ENCODE results near the gene SYF2. TPM values are rescaled to one million over a fixed set of nuclear protein-coding genes. Genes with fewer than 3 reads are reported as not detected.
A peak's percentile ranks its signal among the peaks of the same experiment; 100 is the strongest.
"Not testable (repeated sequence)": the region's sequence is repeated elsewhere in the genome, so short reads cannot be mapped to it uniquely, and the experiment has no call there.

SYF2 gene
- total and polyA plus RNA-seq, 4 donors, result 29.7 to 99.4 (median 67.5) TPM

GRCh38 chr1:25268143-25268760, 36.0 kb upstream of the SYF2 start:
- not testable (repeated sequence) for DNase-seq; H3K9me3 ChIP-seq (ENCODE audit: control insufficient read depth in 4 of 4, insufficient read depth in 3 of 4, low read length in 3 of 4); H3K36me3 ChIP-seq (ENCODE audit: control insufficient read depth in 4 of 4, insufficient read depth in 4 of 4, low read length in 4 of 4); H3K4me1 ChIP-seq (ENCODE audit: control insufficient read depth in 5 of 5, insufficient read depth in 5 of 5, low read length in 5 of 5); ATAC-seq (ENCODE audit: insufficient read depth, low FRiP score); H3K4me3 ChIP-seq; H3K27me3 ChIP-seq (ENCODE audit: control insufficient read depth in 3 of 3, insufficient read depth in 3 of 3, low read length in 2 of 3)
- Histone ChIP-seq H3K9ac (ENCODE audit: insufficient read depth in 1 of 2, low read length in 2 of 2) (peak overlapping the region in 1 of 2 donors; percentile 74), H3K27ac (ENCODE audit: low read depth in 1 of 2, low read length in 1 of 2) (peak overlapping the region; percentile 40 to 76)
- WGBS, 2 donors, result 26 to 36% methylated on average over 14 of the region's 14 CpGs

- not testable (repeated sequence) for H3K27me3 ChIP-seq (ENCODE audit: control insufficient read depth in 3 of 3, insufficient read depth in 3 of 3, low read length in 2 of 3); H3K4me1 ChIP-seq (ENCODE audit: control insufficient read depth in 5 of 5, insufficient read depth in 5 of 5, low read length in 5 of 5); H3K9me3 ChIP-seq (ENCODE audit: control insufficient read depth in 4 of 4, insufficient read depth in 3 of 4, low read length in 3 of 4); H3K36me3 ChIP-seq (ENCODE audit: control insufficient read depth in 4 of 4, insufficient read depth in 4 of 4, low read length in 4 of 4)
- Histone ChIP-seq H3K27ac (ENCODE audit: low read depth in 1 of 2, low read length in 1 of 2) (peak overlapping the region; percentile 89 to 90), H3K9ac (ENCODE audit: insufficient read depth in 1 of 2, low read length in 2 of 2) (peak overlapping the region in 1 of 2 donors; percentile 74), H3K4me3 (peak overlapping the region; percentile 67)
- peak; percentile 93 for ATAC-seq (ENCODE audit: insufficient read depth, low FRiP score)
- DNase-seq, result peak; percentile 68 to 89 (median 80)
- WGBS, 2 donors, result 0 to 1% methylated on average over 32 to 42 of the region's 56 CpGs
Measured at GRCh38 chr1:25267288-25268142, 35.2 kb upstream of the SYF2 start.

GRCh38 chr1:25266554-25267287, 34.4 kb upstream of the SYF2 start:
- H3K9ac ChIP-seq (ENCODE audit: insufficient read depth in 1 of 2, low read length in 2 of 2), result peak overlapping the region in 1 of 2 donors; percentile 23
- H3K27ac ChIP-seq (ENCODE audit: low read depth in 1 of 2, low read length in 1 of 2), result peak overlapping the region in 1 of 2 donors; percentile 63
- DNase-seq; H3K9me3 ChIP-seq (ENCODE audit: control insufficient read depth in 4 of 4, insufficient read depth in 3 of 4, low read length in 3 of 4); H3K36me3 ChIP-seq (ENCODE audit: control insufficient read depth in 4 of 4, insufficient read depth in 4 of 4, low read length in 4 of 4); H3K4me1 ChIP-seq (ENCODE audit: control insufficient read depth in 5 of 5, insufficient read depth in 5 of 5, low read length in 5 of 5); H3K27me3 ChIP-seq (ENCODE audit: control insufficient read depth in 3 of 3, insufficient read depth in 3 of 3, low read length in 2 of 3): not testable (repeated sequence)
- peak overlapping the region; percentile 54 for H3K4me3 ChIP-seq
- 0 to 1% methylated on average over 23 to 27 of the region's 45 CpGs for WGBS, 2 donors
- peak; percentile 27 for ATAC-seq (ENCODE audit: insufficient read depth, low FRiP score)

- not testable (repeated sequence) for DNase-seq; H3K9me3 ChIP-seq (ENCODE audit: control insufficient read depth in 4 of 4, insufficient read depth in 3 of 4, low read length in 3 of 4); ATAC-seq (ENCODE audit: insufficient read depth, low FRiP score); H3K36me3 ChIP-seq (ENCODE audit: control insufficient read depth in 4 of 4, insufficient read depth in 4 of 4, low read length in 4 of 4); H3K27me3 ChIP-seq (ENCODE audit: control insufficient read depth in 3 of 3, insufficient read depth in 3 of 3, low read length in 2 of 3); H3K9ac ChIP-seq (ENCODE audit: insufficient read depth in 1 of 2, low read length in 2 of 2); H3K4me1 ChIP-seq (ENCODE audit: control insufficient read depth in 5 of 5, insufficient read depth in 5 of 5, low read length in 5 of 5); H3K4me3 ChIP-seq; H3K27ac ChIP-seq (ENCODE audit: low read depth in 1 of 2, low read length in 1 of 2)
- 67 to 86% methylated on average over 3 of the region's 3 CpGs for WGBS, 2 donors
Measured at GRCh38 chr1:25260336-25260735, 28.0 kb upstream of the SYF2 start.

GRCh38 chr1:25259813-25260212, 27.5 kb upstream of the SYF2 start:
- not testable (repeated sequence) for H3K27me3 ChIP-seq (ENCODE audit: control insufficient read depth in 3 of 3, insufficient read depth in 3 of 3, low read length in 2 of 3); H3K4me3 ChIP-seq; H3K36me3 ChIP-seq (ENCODE audit: control insufficient read depth in 4 of 4, insufficient read depth in 4 of 4, low read length in 4 of 4); H3K9me3 ChIP-seq (ENCODE audit: control insufficient read depth in 4 of 4, insufficient read depth in 3 of 4, low read length in 3 of 4); ATAC-seq (ENCODE audit: insufficient read depth, low FRiP score); H3K9ac ChIP-seq (ENCODE audit: insufficient read depth in 1 of 2, low read length in 2 of 2); H3K4me1 ChIP-seq (ENCODE audit: control insufficient read depth in 5 of 5, insufficient read depth in 5 of 5, low read length in 5 of 5); H3K27ac ChIP-seq (ENCODE audit: low read depth in 1 of 2, low read length in 1 of 2)
- peak in 1 of 3 donors; percentile 25 for DNase-seq
- 27 to 43% methylated on average over 7 of the region's 7 CpGs for WGBS, 2 donors

All from lung (tissue), 10 donors.